IMR-90 (cell line): ENCODE data around the gene GOLGA6C. TPM values are rescaled to one million over a fixed set of nuclear protein-coding genes. Genes with fewer than 3 reads are reported as not detected.

ENCODE experiments used
- ATAC-seq: fragments of 200-7000 bp; cut with Tn5 transposase; 2 replicates; pipeline ENCODE4 v1.9.1; 2020; ENCODE audit warnings: low read depth, mild to moderate bottlenecking, moderate library complexity
- BruUV-seq: library from RNA; stranded (reverse); fragments of 400-500 nt; replicated peaks from 2 replicates; lab custom pipeline; 2021; lab: Mats Ljungman, UMichigan
- CTCF ChIA-PET: fragments of 300-600 bp; formaldehyde crosslinking; extraction: SDS; loops from one replicate; lab custom pipeline; 2021; ENCODE audit warnings: antibody characterized with exemption; lab: Yijun Ruan, JAX
- POLR2A ChIA-PET: fragments of 300-600 bp; sonication (Branson Sonifier 250); formaldehyde crosslinking; loops from one replicate; lab custom pipeline; 2022; ENCODE audit warnings: antibody characterized with exemption; ENCODE audit not compliant: unreplicated experiment; lab: Charles Lee
- DNase-seq: peaks from one replicate; pipeline ENCODE4 v3.0.0; 2013
- H2AFZ ChIP-seq: replicated peaks from 2 replicates; pipeline ENCODE3; 2013; ENCODE audit warnings: low read length, mild to moderate bottlenecking; ENCODE audit not compliant: poor library complexity
- H2AK5ac ChIP-seq: 2 replicates; pipeline ENCODE4 v1.6.1; 2013; ENCODE audit warnings: low read depth, low read length, inconsistent platforms
- H2AK9ac ChIP-seq: replicated peaks from 2 replicates; pipeline ENCODE3; 2013; ENCODE audit warnings: mild to moderate bottlenecking, low read depth, low read length, moderate library complexity; ENCODE audit not compliant: poor library complexity
- H2BK120ac ChIP-seq: 2 replicates; pipeline ENCODE4 v1.6.1; 2013; ENCODE audit warnings: low read depth, low read length, inconsistent platforms
- H2BK15ac ChIP-seq: 3 replicates; pipeline ENCODE4 v1.6.1; 2013; ENCODE audit warnings: low read depth, low read length, inconsistent platforms
- H2BK20ac ChIP-seq: 2 replicates; pipeline ENCODE4 v1.6.1; 2013; ENCODE audit warnings: low read depth, mild to moderate bottlenecking, inconsistent platforms, low read length, moderate library complexity
- H2BK5ac ChIP-seq: 2 replicates; pipeline ENCODE4 v1.6.1; 2013; ENCODE audit warnings: mild to moderate bottlenecking, low read depth, low read length, inconsistent platforms; ENCODE audit not compliant: poor library complexity, severe bottlenecking
- H3K14ac ChIP-seq: replicated peaks from 2 replicates; pipeline ENCODE4 v1.6.1; 2013; ENCODE audit warnings: low read depth, low read length, inconsistent platforms
- H3K18ac ChIP-seq: 2 replicates; pipeline ENCODE4 v1.6.1; 2013; ENCODE audit warnings: low read depth, low read length, control low read depth
- H3K23ac ChIP-seq: 2 replicates; pipeline ENCODE4 v1.6.1; 2013; ENCODE audit warnings: low read depth, low read length, inconsistent platforms
- H3K27ac ChIP-seq: 2 replicates; pipeline ENCODE4 v1.5.1; 2013; ENCODE audit warnings: mild to moderate bottlenecking, control low read depth, low read length; ENCODE audit not compliant: insufficient read depth
- H3K27me3 ChIP-seq: 2 replicates; pipeline ENCODE4 v1.6.1; 2013; ENCODE audit warnings: low read length; ENCODE audit not compliant: control insufficient read depth, insufficient read depth
- H3K36me3 ChIP-seq: 2 replicates; pipeline ENCODE4 v1.6.1; 2013; ENCODE audit warnings: low read length, mixed read lengths; ENCODE audit not compliant: control insufficient read depth, insufficient read depth
- H3K4ac ChIP-seq: 2 replicates; pipeline ENCODE4 v1.6.1; 2013; ENCODE audit warnings: low read depth, low read length, inconsistent platforms
- H3K4me1 ChIP-seq: 2 replicates; pipeline ENCODE4 v1.6.1; 2013; ENCODE audit warnings: low read length, mixed read lengths; ENCODE audit not compliant: control insufficient read depth, insufficient read depth
- H3K4me2 ChIP-seq: 2 replicates; pipeline ENCODE4 v1.6.1; 2013; ENCODE audit warnings: low read depth, mild to moderate bottlenecking, control low read depth, low read length, moderate library complexity
- H3K4me3 ChIP-seq: 2 replicates; pipeline ENCODE4 v1.5.1; 2013; ENCODE audit warnings: low read depth, mild to moderate bottlenecking, control low read depth, low read length, moderate library complexity; ENCODE audit not compliant: insufficient read depth
- H3K56ac ChIP-seq: 2 replicates; pipeline ENCODE4 v1.6.1; 2013; ENCODE audit warnings: low read length, inconsistent platforms; ENCODE audit not compliant: insufficient read depth; ENCODE audit errors: extremely low read depth
- H3K79me1 ChIP-seq, 2 experiments: 2 replicates each; pipeline ENCODE4 v1.6.1; 2013; ENCODE audit warnings: low read length in 2 of 2, inconsistent platforms in 1 of 2, low read depth in 1 of 2
- H3K9ac ChIP-seq: 2 replicates; pipeline ENCODE4 v1.6.1; 2013; ENCODE audit warnings: low read depth, low read length, control low read depth
- H3K9me1 ChIP-seq: 2 replicates; pipeline ENCODE4 v1.6.1; 2013; ENCODE audit warnings: low read length, inconsistent platforms; ENCODE audit not compliant: insufficient read depth
- H3K9me3 ChIP-seq: 2 replicates; pipeline ENCODE4 v1.6.1; 2013; ENCODE audit warnings: low read length; ENCODE audit not compliant: control insufficient read depth, insufficient read depth
- H4K20me1 ChIP-seq: 2 replicates; pipeline ENCODE4 v1.6.1; 2013; ENCODE audit warnings: low read length, inconsistent platforms; ENCODE audit not compliant: insufficient read depth
- H4K5ac ChIP-seq: 2 replicates; pipeline ENCODE4 v1.6.1; 2013; ENCODE audit warnings: mild to moderate bottlenecking, low read depth, low read length, control low read depth
- H4K8ac ChIP-seq, 2 experiments: 2 replicates each; pipeline ENCODE4 v1.6.1; 2013; ENCODE audit warnings: low read depth in 2 of 2, low read length in 2 of 2, control low read depth in 1 of 2, inconsistent platforms in 1 of 2
- H4K91ac ChIP-seq: 2 replicates; pipeline ENCODE4 v1.6.1; 2013; ENCODE audit warnings: low read depth, low read length, inconsistent platforms; ENCODE audit not compliant: insufficient read depth
- CEBPB ChIP-seq: IDR thresholded peaks from 2 replicates; pipeline ENCODE4 v1.6.1; 2012; ENCODE audit warnings: low read depth, low read length, improper control_type of control experiment
- MXI1 ChIP-seq: IDR thresholded peaks from 2 replicates; pipeline ENCODE4 v1.6.1; 2012; ENCODE audit warnings: low read depth, mild to moderate bottlenecking, low read length, moderate library complexity, borderline replicate concordance
- POLR2A ChIP-seq: IDR thresholded peaks from 2 replicates; pipeline ENCODE4 v1.6.1; 2012; ENCODE audit warnings: mild to moderate bottlenecking, low read depth, low read length
- SMC3 ChIP-seq: fragments of 150-350 bp; IDR thresholded peaks from 2 replicates; pipeline ENCODE4 v1.6.1; 2016; ENCODE audit warnings: low read depth, mild to moderate bottlenecking, antibody characterized with exemption, low read length, moderate library complexity
- WGBS, 2 experiments: methylation state at CpG; one replicate each; pipeline versions ENCODE4 v1.1.5 to v1.1.7; 2013; ENCODE audit warnings: missing lambda C conversion rate in 2 of 2; ENCODE audit not compliant: insufficient read length in 1 of 2; ENCODE audit errors: extremely low coverage in 2 of 2; 5-methylcytosine and 5-hydroxymethylcytosine counted together
- dilution Hi-C: fragments of 300-500 bp; cut with HindIII; formaldehyde crosslinking; loops from one replicate; pipeline ENCODE4 v1.14.3; 2018; ENCODE audit warnings: low sequenced_read_pairs; ENCODE audit not compliant: unreplicated experiment
- in situ Hi-C: fragments of 300-500 bp; cut with MboI; formaldehyde crosslinking; loops from 3 replicates; pipeline ENCODE4 v1.14.3; 2019; ENCODE audit warnings: low sequenced_read_pairs, inconsistent platforms, mixed read lengths
- intact Hi-C: fragments of 100-400 bp; cut with micrococcal nuclease; formaldehyde crosslinking; loops from 2 replicates; pipeline ENCODE4 v1.10.0; 2022
- polyA plus RNA-seq, 3 experiments: library from polyadenylated mRNA; depleted of rRNA; stranded (reverse); fragments of >200 nt; gene quantifications; 2 replicates each; pipeline ENCODE4 v1.2.3, GENCODE V29; 2012; ENCODE audit warnings: low replicate concordance in 1 of 3
- total RNA-seq: library from RNA; depleted of rRNA; stranded (reverse); fragments of >200 nt; gene quantifications from 2 replicates; pipeline ENCODE4 v1.2.3, GENCODE V29; 2012

GOLGA6C gene
- total and polyA plus RNA-seq, 2 of the 4 experiments (the other 2 are of a cell fraction): not detected

DNA sequence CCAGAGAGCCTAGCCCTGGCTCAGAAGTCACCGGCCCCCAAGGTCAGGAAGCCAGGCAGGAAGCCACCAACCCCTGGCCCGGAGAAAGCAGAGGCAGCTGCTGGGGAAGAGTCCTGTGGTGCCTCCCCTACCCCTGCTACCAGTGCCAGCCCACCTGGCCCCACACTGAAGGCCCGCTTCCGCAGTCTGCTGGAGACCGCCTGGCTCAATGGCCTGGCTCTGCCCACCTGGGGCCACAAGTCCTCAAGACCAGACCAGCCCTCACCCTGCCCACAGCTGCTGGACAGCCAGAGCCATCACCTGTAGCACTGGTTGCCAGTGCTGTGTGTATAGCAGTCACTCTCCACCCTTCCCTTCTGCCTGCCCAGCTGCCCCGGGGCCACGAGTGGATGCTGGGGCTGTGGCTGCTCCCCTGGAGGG, 47.3 kb upstream of the GOLGA6C start:
- Histone ChIP-seq H2BK15ac (no peak overlapping the region), H2BK5ac (no peak overlapping the region), H3K4me1 (no peaks in the 10 kb centered on the region), H2BK120ac (no peak overlapping the region), H3K23ac (no peak overlapping the region), H4K20me1 (peaks cover 87% of the 10 kb centered on the region), H3K9me1 (no peaks in the 10 kb centered on the region), H3K4me2 (no peak overlapping the region), H2AK5ac (no peak overlapping the region), H3K9me3 (no peaks in the 10 kb centered on the region), H3K79me1 (peaks cover 17 to 58% of the 10 kb centered on the region in 2 experiments), H3K4ac (no peak overlapping the region), H3K27me3 (no peaks in the 10 kb centered on the region), H3K4me3 (no peak overlapping the region), H3K27ac (no peak overlapping the region), H4K91ac (no peak overlapping the region), H3K36me3 (peaks cover 68% of the 10 kb centered on the region), H3K14ac (no peak overlapping the region), H4K5ac (no peak overlapping the region), H3K56ac (no peak overlapping the region), H3K18ac (no peak overlapping the region), H2AFZ (no peak overlapping the region), H2BK20ac (no peak overlapping the region), H2AK9ac (no peak overlapping the region), H4K8ac (no peak overlapping the region), H3K9ac (no peak overlapping the region)
- POLR2A ChIA-PET: no interaction called here
- dilution Hi-C loops (no loop called here), intact Hi-C loops (no loop called here), in situ Hi-C loops (no loop called here)
- DNase-seq (no peak), ATAC-seq (no peak)
- CTCF ChIA-PET: no interaction called here
- WGBS, 2 experiments: 100% methylated on average over 1 of the region's 7 CpGs; no CpG with 5 or more reads in 1 of the 2 experiments
- TF ChIP-seq CEBPB (no peak), MXI1 (no peak), POLR2A (no peak), SMC3 (no peak)
- BruUV-seq: no TSS peak
